HTERT RPE-1 (cell line): ENCODE results near the gene CAST.
"Not testable (repeated sequence)": the region's sequence is repeated elsewhere in the genome, so short reads cannot be mapped to it uniquely, and the experiment has no call there.

Source experiments
- in situ Hi-C: fragments of 300-500 bp; cut with MboI; formaldehyde crosslinking; loops from 4 replicates; pipeline ENCODE4 v1.14.3; 2020; ENCODE audit warnings: low sequenced_read_pairs

Gene CAST

GRCh38 chr5:96742538-96742937 lies 80.4 kb downstream of the CAST start:
- in situ Hi-C loops, result no loop called here

- in situ Hi-C loops, result no loop called here
Measured at GRCh38 chr5:96743065-96743768, 81.0 kb downstream of the CAST start.

GRCh38 chr5:96743805-96744204 lies 81.6 kb downstream of the CAST start:
- in situ Hi-C loops, result no loop called here

GRCh38 chr5:96744218-96744617 lies 82.0 kb downstream of the CAST start:
- in situ Hi-C loops, result not testable (repeated sequence)

- in situ Hi-C loops, result no loop called here
Measured at GRCh38 chr5:96745025-96745424, 82.8 kb downstream of the CAST start.

- in situ Hi-C loops, result no loop called here
Measured at GRCh38 chr5:96745844-96746531, 83.8 kb downstream of the CAST start.

- in situ Hi-C loops, result no loop called here
Measured at GRCh38 chr5:96747720-96748119, 85.5 kb downstream of the CAST start.

- in situ Hi-C loops, result no loop called here
Measured at GRCh38 chr5:96750110-96750822, 88.1 kb downstream of the CAST start.

- in situ Hi-C loops, result no loop called here
Measured at GRCh38 chr5:96751203-96752169, 89.3 kb downstream of the CAST start.

- in situ Hi-C loops, result no loop called here
Measured at GRCh38 chr5:96752341-96753016, 90.3 kb downstream of the CAST start.

GRCh38 chr5:96753017-96753397 lies 90.8 kb downstream of the CAST start:
- in situ Hi-C loops, result no loop called here

GRCh38 chr5:96753848-96754247 lies 91.7 kb downstream of the CAST start:
- in situ Hi-C loops, result no loop called here

- in situ Hi-C loops, result no loop called here
Measured at GRCh38 chr5:96755851-96756250, 93.7 kb downstream of the CAST start.

- in situ Hi-C loops, result no loop called here
Measured at GRCh38 chr5:96756985-96757384, 94.8 kb downstream of the CAST start.

- in situ Hi-C loops, result no loop called here
Measured at GRCh38 chr5:96758621-96759020, 96.4 kb downstream of the CAST start.

GRCh38 chr5:96761618-96762017 lies 99.4 kb downstream of the CAST start:
- in situ Hi-C loops, result no loop called here

- in situ Hi-C loops, result no loop called here
Measured at GRCh38 chr5:96763026-96763425, 100.8 kb downstream of the CAST start.

GRCh38 chr5:96765043-96765442 lies 102.9 kb downstream of the CAST start:
- in situ Hi-C loops, result no loop called here

- in situ Hi-C loops, result no loop called here
Measured at GRCh38 chr5:96768708-96769251, 106.6 kb downstream of the CAST start.

- in situ Hi-C loops, result no loop called here
Measured at GRCh38 chr5:96771395-96771794, 109.2 kb downstream of the CAST start.
